Measurements from ENCODE around the gene ZC3H14. TPM values are rescaled to one million over a fixed set of nuclear protein-coding genes. Genes with fewer than 3 reads are reported as not detected.

Gene ZC3H14
- polyA plus RNA-seq, 3 donors, result 18.9 to 30.2 (median 27.1) TPM

DNA sequence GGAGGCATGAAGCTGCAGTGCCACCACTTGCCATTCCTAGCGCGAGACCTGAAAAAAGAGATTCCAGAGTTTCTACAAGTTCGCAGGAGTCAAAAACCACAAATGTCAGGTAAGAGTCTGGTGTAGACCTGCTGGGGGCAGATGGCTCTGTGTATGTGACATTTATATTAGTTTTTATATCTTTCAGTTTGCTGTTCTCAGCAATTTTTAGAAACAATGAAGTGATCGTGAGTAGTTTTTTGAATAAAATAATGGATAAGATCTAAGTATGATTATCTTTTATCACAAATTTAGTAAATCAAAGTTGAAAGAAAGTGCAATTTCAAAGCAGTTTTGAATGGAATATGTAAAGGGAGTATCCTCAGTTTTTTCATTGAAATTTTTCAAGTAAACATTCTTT, 9.3 kb downstream of the ZC3H14 start:
- H3K4me3 Mint-ChIP-seq, result no peak overlapping the region
- no peaks in the 10 kb centered on the region for H3K27me3 ChIP-seq (ENCODE audit: control insufficient read depth in 2 of 2, insufficient read depth in 2 of 2, low read length in 2 of 2)
- H3K4me3 ChIP-seq (replicated peaks in 1 of 3; ENCODE audit: low read depth in 2 of 3, low read length in 3 of 3), result no peak overlapping the region
- peaks cover 5 to 9% of the 10 kb centered on the region in 2 donors for H3K9me3 ChIP-seq (replicated peaks in 1 of 2; ENCODE audit: control insufficient read depth in 1 of 2, insufficient read depth in 1 of 2, low read length in 2 of 2)
- no peaks in the 10 kb centered on the region for H3K27me3 Mint-ChIP-seq (ENCODE audit: low read depth in 3 of 3)
- no peak overlapping the region for H3K27ac Mint-ChIP-seq
- H3K27ac ChIP-seq (ENCODE audit: low read depth in 1 of 2, low read length in 2 of 2), result no peak overlapping the region
- peaks cover 76 to 83% of the 10 kb centered on the region in 2 donors for H3K36me3 Mint-ChIP-seq
- H3K4me2 ChIP-seq (replicated peaks; ENCODE audit: extremely low read depth, low read length, poor library complexity, severe bottlenecking), result no peak overlapping the region
- no peak overlapping the region for H2AFZ ChIP-seq (ENCODE audit: insufficient read depth, low read depth, low read length, poor library complexity, severe bottlenecking)
- intact Hi-C loops (cut with micrococcal nuclease), result no loop called here
- peaks cover 4 to 10% (median 8%) of the 10 kb centered on the region in 7 donors for H3K9me3 Mint-ChIP-seq
- H3K79me2 ChIP-seq (ENCODE audit: insufficient read depth, low read length), result no peaks in the 10 kb centered on the region
- no peak for DNase-seq
- TF ChIP-seq, protein P1, sequence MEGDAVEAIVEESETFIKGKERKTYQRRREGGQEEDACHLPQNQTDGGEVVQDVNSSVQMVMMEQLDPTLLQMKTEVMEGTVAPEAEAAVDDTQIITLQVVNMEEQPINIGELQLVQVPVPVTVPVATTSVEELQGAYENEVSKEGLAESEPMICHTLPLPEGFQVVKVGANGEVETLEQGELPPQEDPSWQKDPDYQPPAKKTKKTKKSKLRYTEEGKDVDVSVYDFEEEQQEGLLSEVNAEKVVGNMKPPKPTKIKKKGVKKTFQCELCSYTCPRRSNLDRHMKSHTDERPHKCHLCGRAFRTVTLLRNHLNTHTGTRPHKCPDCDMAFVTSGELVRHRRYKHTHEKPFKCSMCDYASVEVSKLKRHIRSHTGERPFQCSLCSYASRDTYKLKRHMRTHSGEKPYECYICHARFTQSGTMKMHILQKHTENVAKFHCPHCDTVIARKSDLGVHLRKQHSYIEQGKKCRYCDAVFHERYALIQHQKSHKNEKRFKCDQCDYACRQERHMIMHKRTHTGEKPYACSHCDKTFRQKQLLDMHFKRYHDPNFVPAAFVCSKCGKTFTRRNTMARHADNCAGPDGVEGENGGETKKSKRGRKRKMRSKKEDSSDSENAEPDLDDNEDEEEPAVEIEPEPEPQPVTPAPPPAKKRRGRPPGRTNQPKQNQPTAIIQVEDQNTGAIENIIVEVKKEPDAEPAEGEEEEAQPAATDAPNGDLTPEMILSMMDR (IDR thresholded peaks at IDR 0.05), result no peak
- peaks cover 89 to 94% of the 10 kb centered on the region in 2 donors for H3K36me3 ChIP-seq (replicated peaks in 1 of 2; ENCODE audit: control insufficient read depth in 1 of 2, insufficient read depth in 2 of 2, low read length in 2 of 2)
- no peaks in the 10 kb centered on the region for H4K20me1 ChIP-seq (ENCODE audit: insufficient read depth, low read length)
- H3K4me1 ChIP-seq (ENCODE audit: control insufficient read depth in 1 of 2, insufficient read depth in 2 of 2, low read length in 2 of 2), result no peaks in the 10 kb centered on the region
- WGBS (ENCODE audit: insufficient coverage), result 100% methylated on average over 3 of the region's 4 CpGs
- no peaks in the 10 kb centered on the region for H3K4me1 Mint-ChIP-seq
- no peak overlapping the region for H3K9ac ChIP-seq (ENCODE audit: insufficient read depth, low read length, poor library complexity, severe bottlenecking)

DNA sequence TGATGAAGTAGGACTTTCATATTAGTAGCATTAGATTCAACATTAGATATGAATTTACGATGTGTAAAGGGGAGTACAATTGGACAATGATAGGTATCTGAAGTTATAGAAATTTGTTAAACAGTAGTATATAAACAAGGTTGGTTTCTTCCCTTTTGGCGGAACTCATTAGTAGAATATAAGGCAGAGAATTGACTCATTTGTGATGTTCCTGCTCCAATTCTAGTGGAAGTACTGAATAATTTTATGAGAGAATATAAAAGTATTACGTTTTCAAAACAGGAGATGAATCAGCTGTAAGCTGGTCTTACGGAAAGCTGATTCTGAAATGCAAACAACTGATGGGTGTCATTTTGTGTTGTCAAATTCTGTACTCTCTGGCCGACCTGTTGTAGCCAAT, 13.4 kb downstream of the ZC3H14 start:
- H3K36me3 ChIP-seq (replicated peaks in 1 of 2; ENCODE audit: control insufficient read depth in 1 of 2, insufficient read depth in 2 of 2, low read length in 2 of 2), result peaks cover 87 to 95% of the 10 kb centered on the region in 2 donors

More for the DNA sequence above, 13.4 kb downstream of the ZC3H14 start:
- Histone ChIP-seq H3K9ac (ENCODE audit: insufficient read depth, low read length, poor library complexity, severe bottlenecking) (no peak overlapping the region), H3K4me2 (replicated peaks; ENCODE audit: extremely low read depth, low read length, poor library complexity, severe bottlenecking) (no peak overlapping the region), H3K27ac (ENCODE audit: low read depth in 1 of 2, low read length in 2 of 2) (no peak overlapping the region), H3K79me2 (ENCODE audit: insufficient read depth, low read length) (no peaks in the 10 kb centered on the region), H3K27me3 (ENCODE audit: control insufficient read depth in 2 of 2, insufficient read depth in 2 of 2, low read length in 2 of 2) (no peaks in the 10 kb centered on the region), H3K4me3 (replicated peaks in 1 of 3; ENCODE audit: low read depth in 2 of 3, low read length in 3 of 3) (no peak overlapping the region), H3K4me1 (ENCODE audit: control insufficient read depth in 1 of 2, insufficient read depth in 2 of 2, low read length in 2 of 2) (no peaks in the 10 kb centered on the region), H2AFZ (ENCODE audit: insufficient read depth, low read depth, low read length, poor library complexity, severe bottlenecking) (no peak overlapping the region), H3K9me3 (replicated peaks in 1 of 2; ENCODE audit: control insufficient read depth in 1 of 2, insufficient read depth in 1 of 2, low read length in 2 of 2) (no peaks in the 10 kb centered on the region), H4K20me1 (ENCODE audit: insufficient read depth, low read length) (no peaks in the 10 kb centered on the region)
- DNase-seq, result no peak
- 92% methylated on average over 3 of the region's 5 CpGs for WGBS (ENCODE audit: insufficient coverage)
- Mint-ChIP-seq H3K4me1 (no peaks in the 10 kb centered on the region), H3K36me3 (peaks cover 74 to 91% of the 10 kb centered on the region in 2 donors), H3K4me3 (no peak overlapping the region), H3K9me3 (no peaks in the 10 kb centered on the region), H3K27ac (no peak overlapping the region), H3K27me3 (ENCODE audit: low read depth in 3 of 3) (no peaks in the 10 kb centered on the region)
- TF ChIP-seq, protein P1 (IDR thresholded peaks at IDR 0.05), result no peak
- intact Hi-C loops (cut with micrococcal nuclease), result no loop called here
